ENCODE measurements around the gene PLEKHG7. TPM values are rescaled to one million over a fixed set of nuclear protein-coding genes. Genes with fewer than 3 reads are reported as not detected.

Gene PLEKHG7
- total and polyA plus RNA-seq, 2 of the 8 experiments (the other 6 are each of a cell fraction or from before 2014, with no cell fraction given), result not detected

DNA sequence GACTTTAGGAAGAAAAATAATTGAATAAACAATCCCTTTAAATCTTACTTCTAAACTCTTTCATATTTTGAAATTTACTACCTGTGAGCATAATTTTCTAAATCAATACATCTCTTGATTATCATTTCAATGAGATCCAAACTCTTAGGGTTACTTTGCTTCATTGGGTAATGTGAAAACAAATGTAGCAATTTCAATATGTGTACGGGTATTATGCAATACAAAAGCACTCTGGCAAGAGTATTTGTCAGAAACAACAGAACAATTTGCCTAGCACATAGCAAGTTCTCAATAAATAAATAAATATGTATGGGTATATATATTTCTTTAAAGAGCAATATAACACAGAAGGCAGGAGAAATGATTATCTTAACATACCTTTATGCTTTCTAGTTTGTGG lies 77.1 kb downstream of the PLEKHG7 start:
- Histone ChIP-seq H2BK5ac (ENCODE audit: low read depth, low read length) (no peak overlapping the region), H3K9ac (replicated peaks in 1 of 4; ENCODE audit: extremely low read depth in 1 of 4, low read depth in 3 of 4, low read length in 3 of 4) (no peak overlapping the region), H2BK12ac (ENCODE audit: low read depth, low read length) (no peak overlapping the region), H3K27me3 (replicated peaks in 1 of 4; ENCODE audit: control insufficient read depth in 3 of 4, extremely low read depth in 1 of 4, insufficient read depth in 3 of 4, low read length in 3 of 4) (no peaks in the 10 kb centered on the region), H3K4me2 (ENCODE audit: insufficient read depth in 1 of 2, low read depth in 2 of 2, low read length in 2 of 2) (no peak overlapping the region), H3K79me2 (ENCODE audit: control insufficient read depth in 1 of 2, insufficient read depth in 2 of 2, low read length in 2 of 2) (no peaks in the 10 kb centered on the region), H4K8ac (ENCODE audit: extremely low read depth, insufficient read depth, low read length) (no peak overlapping the region), H4K91ac (replicated peaks; ENCODE audit: insufficient read length, low read length) (no peak overlapping the region), H2BK15ac (ENCODE audit: low read length) (no peak overlapping the region), H2AFZ (ENCODE audit: low read length) (no peak overlapping the region), H3K4me3 (ENCODE audit: extremely low read depth in 1 of 4, insufficient read depth in 2 of 4, low read depth in 3 of 4, low read length in 4 of 4) (no peak overlapping the region), H3K36me3 (ENCODE audit: control insufficient read depth in 2 of 4, insufficient read depth in 4 of 4, low read length in 3 of 4) (peaks cover 0 to 23% (median under 1%) of the 10 kb centered on the region in 4 experiments; a peak in 2 of 8 replicates), H3K18ac (ENCODE audit: extremely low read depth, low read length) (no peak overlapping the region), H3K9me3 (ENCODE audit: insufficient read depth in 2 of 2, low read depth in 1 of 2, low read length in 1 of 2) (no peaks in the 10 kb centered on the region), H3K23me2 (ENCODE audit: low read depth, low read length) (no peaks in the 10 kb centered on the region), H3K23ac (ENCODE audit: insufficient read length) (no peak overlapping the region), H3K4me1 (replicated peaks in 1 of 4; ENCODE audit: control insufficient read depth in 3 of 4, insufficient read depth in 4 of 4, low read length in 3 of 4) (no peaks in the 10 kb centered on the region; a peak in 1 of 7 replicates), H3K27ac (ENCODE audit: low read depth, low read length) (no peak overlapping the region), H3K56ac (replicated peaks; ENCODE audit: insufficient read length, low read depth, low read length) (no peak overlapping the region), H3K14ac (ENCODE audit: insufficient read length) (no peak overlapping the region), H3K4ac (replicated peaks; ENCODE audit: insufficient read length, low read depth, low read length) (no peak overlapping the region), H4K20me1 (replicated peaks in 1 of 2; ENCODE audit: control insufficient read depth in 1 of 2, insufficient read depth in 2 of 2, low read length in 2 of 2) (no peaks in the 10 kb centered on the region), H2BK120ac (replicated peaks; ENCODE audit: low read depth, low read length) (no peak overlapping the region), H4K5ac (ENCODE audit: insufficient read length, low read depth, low read length) (no peak overlapping the region), H2BK20ac (ENCODE audit: low read length) (no peak overlapping the region), H2AK5ac (ENCODE audit: low read depth, low read length) (no peak overlapping the region), H3K79me1 (ENCODE audit: low read depth, low read length) (no peaks in the 10 kb centered on the region)
- DNase-seq (ENCODE audit: low read depth in 1 of 2, low spot score in 2 of 2) (no peak), FAIRE-seq (no peak)
- WGBS, 2 experiments (ENCODE audit: extremely low coverage in 1 of 2, insufficient coverage in 1 of 2, insufficient read length in 1 of 2, insufficient replicate concordance in 2 of 2, low coverage in 1 of 2, low lambda C conversion rate in 2 of 2, missing lambda C conversion rate in 1 of 2), result 82% methylated on average over 1 of the region's 1 CpG; no CpG with 5 or more reads in 1 of the 2 experiments
- ChIA-PET POLR2A (ENCODE audit: partially characterized antibody) (no interaction called here), CTCF (ENCODE audit: partially characterized antibody) (no interaction called here)
- TF ChIP-seq SIN3A (conservative IDR thresholded peaks at IDR 0.05 in 1 of 2, IDR thresholded peaks at IDR 0.05 in 1 of 2; ENCODE audit: low read depth in 1 of 2, low read length in 2 of 2) (no peak), TCF12 (IDR thresholded peaks at IDR 0.05; ENCODE audit: low read depth, low read length) (no peak), RXRA (IDR thresholded peaks at IDR 0.05; ENCODE audit: insufficient read depth, low read depth, low read length) (no peak), SP2 (IDR thresholded peaks at IDR 0.05; ENCODE audit: low read length) (no peak), RBBP5 (IDR thresholded peaks at IDR 0.05; ENCODE audit: borderline replicate concordance, low read depth, low read length) (no peak), SUZ12 (IDR thresholded peaks at IDR 0.05; ENCODE audit: low read length) (no peak), MAFK (IDR thresholded peaks at IDR 0.05; ENCODE audit: low read depth, low read length) (no peak), BCL11A (IDR thresholded peaks at IDR 0.05; ENCODE audit: low read depth in 2 of 2, low read length in 2 of 2) (no peak), SP1 (IDR thresholded peaks at IDR 0.05; ENCODE audit: low read depth, low read length) (no peak), ASH2L (IDR thresholded peaks at IDR 0.05; ENCODE audit: low read length) (no peak), POU5F1 (IDR thresholded peaks at IDR 0.05; ENCODE audit: low read depth, low read length) (no peak), CBX8 (IDR thresholded peaks at IDR 0.05; ENCODE audit: borderline replicate concordance, low read depth, low read length) (no peak), SRF (IDR thresholded peaks at IDR 0.05; ENCODE audit: low read depth, low read length) (no peak), EGR1 (IDR thresholded peaks at IDR 0.05; ENCODE audit: borderline replicate concordance, low read depth, low read length) (no peak)
- TF ChIP-seq, protein P1, sequence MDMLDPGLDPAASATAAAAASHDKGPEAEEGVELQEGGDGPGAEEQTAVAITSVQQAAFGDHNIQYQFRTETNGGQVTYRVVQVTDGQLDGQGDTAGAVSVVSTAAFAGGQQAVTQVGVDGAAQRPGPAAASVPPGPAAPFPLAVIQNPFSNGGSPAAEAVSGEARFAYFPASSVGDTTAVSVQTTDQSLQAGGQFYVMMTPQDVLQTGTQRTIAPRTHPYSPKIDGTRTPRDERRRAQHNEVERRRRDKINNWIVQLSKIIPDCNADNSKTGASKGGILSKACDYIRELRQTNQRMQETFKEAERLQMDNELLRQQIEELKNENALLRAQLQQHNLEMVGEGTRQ (IDR thresholded peaks at IDR 0.05; ENCODE audit: low read length), result no peak

Data from H1 (cell line).